ENCODE measurements around the gene PSMG2.
A peak's percentile ranks its signal among the peaks of the same experiment; 100 is the strongest.

Gene PSMG2

DNA sequence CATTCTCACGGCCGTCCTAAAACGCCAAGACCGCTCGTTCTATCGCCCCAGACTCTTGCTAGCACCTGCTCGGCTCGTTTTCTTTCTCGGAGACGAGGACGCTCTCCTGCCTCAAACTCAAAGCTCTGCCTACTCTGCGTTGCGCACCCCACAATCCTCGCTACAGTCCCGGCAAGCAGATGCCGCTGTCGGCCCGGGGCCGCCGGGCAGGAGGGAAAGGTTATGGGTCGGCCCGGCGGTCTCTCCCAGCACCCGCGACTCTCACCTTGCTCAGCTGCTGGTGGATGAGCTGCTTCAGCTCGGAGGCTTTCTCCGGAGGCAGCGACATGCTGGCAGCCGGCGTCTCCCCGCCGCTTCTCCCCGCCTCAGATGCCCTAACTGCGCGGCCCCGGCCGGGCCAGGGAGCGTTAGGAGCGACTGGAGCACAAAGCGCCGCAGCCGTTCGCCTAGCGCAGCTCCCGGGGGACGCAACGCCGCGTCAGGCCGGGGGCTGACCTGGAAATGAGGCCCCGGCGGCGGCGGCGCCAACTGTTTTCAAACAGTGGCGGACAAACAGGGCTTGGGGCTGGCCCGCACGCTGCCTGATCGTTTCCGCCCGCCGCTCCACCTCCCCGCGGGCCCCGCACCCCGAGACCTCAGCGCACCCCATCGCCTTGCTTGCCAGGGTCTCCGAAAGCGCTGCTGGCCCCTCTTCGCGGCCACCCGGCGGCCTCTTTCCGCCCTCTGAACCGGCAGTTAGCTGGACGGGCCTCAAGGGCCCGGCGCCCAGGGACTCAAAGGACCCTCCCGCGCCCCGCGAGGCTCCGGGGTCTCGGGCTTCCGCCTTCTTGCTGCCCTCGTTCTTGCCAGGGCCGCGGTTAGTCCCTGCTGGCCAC lies at the start of gene PSMG2, which contains the start of gene CEP76:
Gene PSMG2, plus strand, starts transcription at position 822 of the 875 bp plus-strand sequence. CDS start 66 bp downstream, outside the sequence.
Gene CEP76, minus strand, starts transcription at position 503 of the 875 bp plus-strand sequence. Its CDS starts 175 bp downstream, at position 328.
- DNase-seq = peak; percentile 87

GRCh38 chr18:12654971-12655370 lies 47.9 kb upstream of the PSMG2 start:
- no peak for DNase-seq

GRCh38 chr18:12656605-12656937 lies 46.3 kb upstream of the PSMG2 start:
- DNase-seq = no peak

DNA sequence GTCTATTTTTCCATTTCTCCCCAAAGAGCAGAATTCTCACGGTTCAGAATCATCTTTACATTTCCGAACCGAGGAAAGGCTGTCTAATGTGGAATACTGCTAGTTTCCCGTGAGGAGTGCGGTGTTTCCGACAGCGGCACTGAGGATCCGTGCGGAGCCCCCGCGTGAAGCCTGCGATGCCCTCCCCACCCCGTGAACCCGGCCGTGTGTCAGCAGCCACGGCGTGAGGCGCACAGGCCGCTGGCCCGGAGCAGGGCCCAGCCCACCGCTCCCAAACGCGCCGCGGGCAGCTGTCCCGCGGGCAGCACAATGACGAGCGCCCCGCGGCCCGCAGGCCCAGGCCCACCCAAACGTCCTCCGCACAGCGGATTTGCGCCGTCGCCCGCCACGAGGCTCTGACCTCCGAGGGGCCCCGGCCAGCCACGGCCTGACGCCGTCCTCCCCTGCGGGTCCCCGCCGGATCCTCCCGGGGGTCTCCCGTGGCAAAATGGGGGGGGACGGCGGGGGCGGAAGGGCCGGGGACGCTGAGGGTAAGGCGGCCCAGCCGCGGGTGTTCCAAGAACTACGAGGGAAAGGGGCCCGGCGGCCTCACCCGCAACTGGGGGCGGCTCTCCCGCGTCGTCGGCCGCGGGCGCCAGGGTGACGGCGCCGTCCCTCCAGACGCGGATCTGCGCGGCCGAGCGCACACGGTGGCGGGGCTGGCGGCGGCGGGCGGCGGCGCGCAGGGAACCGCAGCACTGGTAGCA lies 45.7 kb upstream of the PSMG2 start:
- no peak for DNase-seq

- DNase-seq = no peak
Observed at GRCh38 chr18:12657684-12658425, 45.0 kb upstream of the PSMG2 start, which contains the start of gene SPIRE1. Gene SPIRE1, minus strand, starts transcription at chr18:12658107. Its CDS starts 241 bp downstream, at chr18:12657866.

DNA sequence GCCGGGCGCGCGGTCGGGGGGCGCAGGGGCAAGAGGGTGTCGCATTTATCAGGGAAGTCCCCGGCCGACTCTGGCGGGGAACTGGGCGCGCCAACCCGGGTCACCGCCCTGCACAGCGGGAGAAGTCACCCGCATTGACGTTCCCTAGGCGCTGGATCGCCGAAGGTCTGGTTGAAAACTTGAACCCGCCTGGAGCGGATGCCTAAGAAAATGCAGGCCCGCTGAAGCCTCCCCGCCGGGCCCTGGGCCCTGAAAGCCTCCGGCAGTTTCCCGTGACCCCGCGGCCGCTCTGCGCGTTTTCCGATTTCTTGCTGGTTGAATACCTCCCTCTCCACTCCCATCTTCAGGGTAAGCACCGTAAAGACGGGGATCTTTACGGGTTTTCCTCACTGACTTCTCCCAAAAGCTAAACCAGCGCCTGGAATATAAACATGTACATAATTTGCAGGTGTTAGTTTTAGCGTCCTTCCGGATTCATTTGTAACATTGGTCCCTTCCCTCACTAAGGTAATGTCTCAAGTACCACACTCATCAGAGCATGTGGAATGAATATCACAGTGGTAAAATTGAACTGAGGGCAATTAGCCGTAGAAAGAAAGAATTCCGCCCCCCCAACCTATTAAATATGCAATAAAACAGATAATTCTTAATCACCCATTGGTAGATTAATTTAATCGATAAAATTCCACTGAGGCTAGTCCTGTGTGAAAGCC lies 44.3 kb upstream of the PSMG2 start:
- no peak for DNase-seq

DNA sequence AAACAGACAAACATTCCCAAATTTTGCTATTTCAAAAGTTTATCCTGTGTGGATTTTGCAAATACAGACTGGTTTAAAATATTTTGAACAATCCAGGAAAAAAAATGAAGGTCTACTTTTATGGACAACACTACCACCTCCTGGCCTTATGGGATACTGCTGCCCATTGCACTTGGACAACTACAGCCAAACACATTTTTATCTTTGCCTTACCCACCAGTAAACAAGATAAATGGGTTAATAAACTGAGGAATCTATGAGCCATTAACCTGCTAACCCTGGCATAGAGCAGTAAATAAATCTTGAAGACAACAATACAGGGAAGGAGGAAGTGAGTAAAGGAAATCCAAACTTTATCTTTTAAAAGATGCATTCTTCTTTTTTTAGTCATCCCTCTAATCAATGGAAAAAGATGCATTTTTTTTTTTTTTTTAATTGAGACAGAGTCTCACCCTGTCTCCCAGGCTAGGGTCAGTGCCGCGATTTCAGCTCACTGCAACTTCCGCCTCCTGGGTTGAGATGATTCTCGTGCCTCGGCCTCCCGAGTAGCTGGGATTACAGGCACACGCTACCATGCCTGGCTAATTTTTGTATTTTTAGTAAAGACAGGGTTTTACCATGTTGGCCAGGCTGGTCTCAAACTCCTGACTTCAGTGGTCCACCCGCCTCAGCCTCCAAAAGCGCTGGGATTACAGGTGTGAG lies 42.8 kb upstream of the PSMG2 start:
- peak; percentile 42 for DNase-seq

GRCh38 chr18:12668041-12668440 lies 34.8 kb upstream of the PSMG2 start:
- no peak for DNase-seq

GRCh38 chr18:12679183-12679786 lies 23.6 kb upstream of the PSMG2 start:
- no peak for DNase-seq

DNA sequence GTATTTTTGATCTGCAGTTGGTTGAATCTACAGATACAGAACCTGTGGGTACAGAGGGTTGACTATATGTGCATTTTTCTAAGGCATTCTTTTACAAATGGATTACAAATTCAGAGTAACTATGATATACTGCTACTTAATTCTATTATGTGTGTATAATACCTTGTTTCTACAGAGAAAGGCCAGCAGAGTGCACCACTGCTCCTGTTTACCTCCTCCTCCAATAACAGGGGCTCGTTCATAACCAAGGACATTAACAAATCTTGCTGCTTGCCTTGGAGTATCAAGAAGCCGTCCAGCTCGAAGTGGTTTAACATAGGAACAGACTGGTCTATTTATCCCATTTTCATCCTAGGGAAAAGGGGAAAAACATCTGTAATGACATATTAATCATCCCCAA lies 16.7 kb upstream of the PSMG2 start:
- peak; percentile 18 for DNase-seq

GRCh38 chr18:12689256-12689850 lies 13.5 kb upstream of the PSMG2 start:
- DNase-seq = no peak

- DNase-seq = no peak
Observed at GRCh38 chr18:12692206-12692605, 10.6 kb upstream of the PSMG2 start.

DNA sequence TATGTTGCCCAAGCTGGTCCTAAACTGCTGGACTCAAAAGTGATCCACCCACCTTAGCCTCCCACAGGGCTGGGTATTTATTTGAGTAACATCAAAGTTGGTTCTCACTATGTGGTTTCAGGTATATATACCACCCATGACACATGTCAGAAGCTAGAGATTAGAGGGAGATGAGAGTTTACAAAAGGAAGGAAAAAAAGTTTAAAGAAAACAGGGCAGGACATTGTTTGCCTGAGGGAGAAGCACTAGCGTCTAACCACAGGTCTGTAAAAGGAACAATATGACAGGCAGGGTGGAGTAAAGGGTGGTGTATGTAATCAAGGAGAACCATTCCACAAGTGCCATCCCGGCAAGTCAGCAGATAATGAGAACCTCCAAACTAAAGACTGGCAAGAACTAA lies 8.8 kb upstream of the PSMG2 start:
- DNase-seq = no peak

GRCh38 chr18:12699747-12700146 lies 3.1 kb upstream of the PSMG2 start:
- DNase-seq = no peak

GRCh38 chr18:12701161-12701560 lies 1.7 kb upstream of the PSMG2 start:
- no peak for DNase-seq

DNA sequence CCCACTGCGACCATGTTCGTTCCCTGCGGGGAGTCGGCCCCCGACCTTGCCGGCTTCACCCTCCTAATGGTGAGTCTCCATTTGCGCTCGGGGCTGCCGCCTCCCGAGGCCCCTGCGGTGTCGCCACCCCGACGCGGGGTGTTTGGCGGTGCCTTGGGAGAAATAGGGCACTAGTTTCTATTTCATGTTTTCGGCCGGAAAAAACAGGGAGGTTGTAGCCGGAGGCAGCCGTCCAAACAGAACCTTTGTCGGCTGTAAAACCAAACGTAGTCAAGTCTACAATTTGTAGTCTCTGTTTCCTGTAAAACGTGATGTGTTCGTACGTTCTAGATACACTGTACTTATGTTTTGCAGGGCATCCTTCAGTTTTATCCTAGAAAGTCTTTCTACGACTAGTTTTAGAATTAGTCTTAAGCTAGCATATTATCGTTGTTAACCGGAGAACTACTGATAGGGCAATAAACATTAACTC lies 290 bp downstream of the PSMG2 start:
- DNase-seq = no peak

DNA sequence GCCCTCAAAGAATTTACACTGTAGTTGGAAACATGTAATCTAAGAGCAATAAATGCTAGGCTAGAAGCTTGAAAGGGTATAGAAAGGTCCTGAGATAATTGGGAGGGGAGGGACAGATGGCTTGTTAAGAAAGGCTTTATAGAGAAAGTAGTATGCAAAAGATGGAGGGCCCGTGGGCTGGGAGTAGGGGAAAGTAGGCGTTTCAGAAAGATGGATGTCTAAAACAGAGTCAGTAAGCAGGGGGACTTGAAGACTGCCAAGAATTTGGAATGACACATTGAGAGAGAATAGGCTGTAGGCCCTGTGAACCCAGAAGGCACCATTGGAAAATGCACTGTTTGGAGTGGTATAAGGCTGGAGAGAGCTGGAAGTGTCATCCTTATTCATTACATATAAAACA lies 822 bp downstream of the PSMG2 start:
- peak; percentile 2 for DNase-seq

- no peak for DNase-seq
Observed at GRCh38 chr18:12711446-12711845, 8.6 kb downstream of the PSMG2 start.

GRCh38 chr18:12721495-12722275 lies 18.8 kb downstream of the PSMG2 start:
- no peak for DNase-seq

DNA sequence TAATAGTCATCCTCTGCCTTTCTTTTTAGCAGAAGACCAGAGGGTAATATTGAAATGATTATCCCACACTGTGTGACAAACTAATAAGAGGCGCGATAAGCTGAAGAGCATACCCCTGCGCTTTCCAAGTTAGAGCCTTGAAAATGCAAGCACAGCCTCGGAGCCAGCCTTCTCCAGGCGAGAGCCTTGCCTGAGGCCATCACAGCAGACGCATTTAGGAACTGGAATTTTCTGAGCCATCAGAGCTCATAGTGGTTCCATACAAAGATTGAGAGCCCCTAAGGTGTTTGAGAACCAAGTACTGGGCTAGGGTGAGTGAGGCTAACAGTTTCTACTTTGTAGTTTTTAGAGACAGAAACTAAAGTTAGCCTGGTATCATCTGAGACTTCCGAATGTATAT lies 19.9 kb downstream of the PSMG2 start:
- DNase-seq = no peak
